Anterior cingulate cortex (tissue), 58 donors: ENCODE data around the gene TMEM151B.
"Not testable (repeated sequence)": the region's sequence is repeated elsewhere in the genome, so short reads cannot be mapped to it uniquely, and the experiment has no call there.

Source experiments
- DNase-seq, 58 donors: peaks; one replicate each; lab custom pipeline; 2025; lab: John Stamatoyannopoulos, UW

TMEM151B gene

DNA sequence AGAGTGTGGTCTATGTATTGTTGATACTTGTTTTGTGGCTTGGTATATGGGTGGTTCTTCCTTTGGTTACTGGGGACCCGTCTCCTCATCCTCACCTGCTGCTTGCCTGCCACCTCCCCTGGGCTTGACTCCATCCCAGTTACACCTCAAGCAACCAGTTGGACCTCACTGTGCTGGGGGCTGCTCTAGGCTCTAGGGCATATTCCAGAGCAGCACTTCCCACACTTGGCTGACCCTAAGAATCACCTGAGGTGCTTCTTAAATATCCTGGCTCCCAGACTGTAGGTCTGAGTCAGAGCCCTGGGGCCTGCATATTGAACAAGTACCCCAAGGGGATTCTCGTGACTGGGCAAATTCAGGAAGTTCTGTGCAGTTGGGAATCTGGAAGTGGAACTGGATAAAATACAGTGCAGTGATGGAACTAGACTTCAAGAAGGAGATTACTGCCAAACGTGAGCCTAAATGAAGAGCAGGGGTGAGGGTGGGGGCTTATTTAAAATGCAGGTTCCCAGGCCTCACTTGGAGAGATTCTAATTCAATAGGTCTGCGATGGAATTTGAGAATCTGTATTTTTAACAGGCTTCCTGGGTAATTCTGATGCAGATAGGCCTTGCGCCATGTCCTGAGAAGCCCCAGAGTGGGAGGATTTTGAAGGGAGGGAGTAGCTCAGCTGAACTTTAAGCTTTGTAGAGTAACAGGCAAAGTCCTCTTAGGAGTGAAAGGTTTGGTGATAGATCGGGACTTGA, 79.8 kb downstream of the TMEM151B start:
- no peak for DNase-seq

DNA sequence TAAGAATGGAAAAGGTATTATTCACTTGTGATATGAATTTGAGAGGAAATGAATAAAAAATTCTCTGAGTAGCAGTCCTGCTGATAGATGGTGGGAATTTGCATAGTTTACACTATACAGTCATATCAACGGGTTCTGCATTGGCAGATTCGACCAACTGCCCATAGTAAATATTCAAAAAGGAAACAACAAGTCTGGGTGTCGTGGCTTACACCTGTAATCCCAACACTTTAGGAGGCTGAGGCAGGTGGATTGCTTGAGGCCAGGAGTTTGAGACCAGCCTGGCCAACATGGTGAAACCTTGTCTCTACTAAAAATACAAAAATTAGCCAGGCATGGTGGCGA, 80.4 kb downstream of the TMEM151B start:
- not testable (repeated sequence) for DNase-seq

DNA sequence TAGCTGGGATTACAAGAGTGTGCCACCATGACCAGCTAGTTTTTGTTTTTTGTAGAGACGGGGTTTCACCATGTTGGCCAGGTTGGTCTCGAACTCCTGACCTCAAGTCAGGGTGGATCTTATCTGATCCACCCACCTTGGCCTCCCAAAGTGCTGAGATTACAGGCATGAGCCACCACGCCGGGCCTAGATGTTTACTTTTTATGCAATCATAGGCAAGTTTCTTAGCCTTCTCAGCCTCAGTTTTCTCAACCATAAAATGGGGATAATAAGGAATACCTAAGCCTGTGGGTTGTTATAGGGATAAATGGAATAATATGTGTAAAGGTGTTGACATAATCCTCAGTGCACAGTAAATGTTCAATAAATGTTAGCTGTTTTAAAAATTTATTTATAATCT, 82.0 kb downstream of the TMEM151B start:
- no peak for DNase-seq

DNA sequence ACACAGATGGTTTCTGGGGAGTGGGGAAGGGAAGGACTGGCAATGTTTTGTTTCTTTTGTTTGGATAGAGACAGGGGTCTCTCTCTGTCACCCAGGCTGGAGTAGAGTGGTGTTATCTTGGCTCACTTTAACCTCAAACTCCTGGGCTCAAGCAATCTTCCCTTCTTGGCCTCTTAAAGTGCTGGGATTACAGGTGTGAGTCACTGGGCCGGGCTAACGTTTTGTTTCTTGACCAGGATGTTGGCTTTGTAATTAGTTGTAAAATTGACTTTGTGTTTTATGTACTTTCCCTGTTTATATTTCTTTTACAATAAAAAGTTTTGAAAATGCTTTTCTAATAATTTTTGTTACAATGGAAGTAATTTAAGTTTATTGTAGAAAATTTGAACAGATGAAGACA, 83.1 kb downstream of the TMEM151B start:
- DNase-seq = no peak

DNA sequence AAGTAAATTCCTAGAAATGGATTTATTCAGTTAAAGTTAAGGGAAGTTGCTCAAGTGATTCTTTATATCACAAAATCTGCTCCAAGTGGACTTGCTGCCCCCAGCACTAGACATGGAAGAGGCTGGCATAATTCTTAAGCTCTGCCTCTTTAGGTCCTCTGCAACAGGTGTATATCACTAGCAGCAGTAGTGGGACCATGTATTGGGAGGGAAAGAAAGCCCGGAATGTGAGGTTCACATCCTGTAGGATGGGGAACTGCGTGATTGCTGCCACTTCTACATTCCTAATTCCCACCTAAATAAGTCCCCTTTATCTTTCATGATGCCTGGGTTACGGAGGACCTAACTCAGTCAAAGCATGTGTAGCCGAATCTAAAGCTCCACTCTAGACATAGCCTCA, 85.4 kb downstream of the TMEM151B start:
- DNase-seq = no peak

DNA sequence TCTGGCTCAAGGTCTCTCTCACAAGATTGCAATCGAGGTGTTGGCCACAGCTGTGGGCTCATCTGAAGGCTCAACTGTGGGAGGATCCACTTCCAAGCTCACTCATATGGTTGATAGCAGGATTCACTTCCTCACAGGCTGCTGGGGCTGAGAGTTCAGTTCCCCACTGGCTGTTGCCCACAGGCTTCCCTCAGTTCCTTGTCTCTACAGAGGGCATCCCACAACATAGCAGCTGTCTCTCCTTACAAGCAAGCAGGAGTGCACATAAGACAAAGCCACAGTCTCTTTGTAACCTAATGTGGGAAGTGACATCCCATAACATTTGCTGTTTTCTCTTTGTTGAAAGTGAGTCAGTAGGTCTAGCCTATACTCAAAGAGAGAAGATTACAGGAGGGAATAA, 86.2 kb downstream of the TMEM151B start:
- no peak for DNase-seq
